H9 (cell line): ENCODE measurements around the gene TMEM63A. TPM values are rescaled to one million over a fixed set of nuclear protein-coding genes. Genes with fewer than 3 reads are reported as not detected.

Experiments used
- DNase-seq: peaks from one replicate; pipeline ENCODE4 v3.0.0-alpha.2; 2017
- H2AFZ ChIP-seq: one replicate; pipeline ENCODE4 v1.6.1; 2013; ENCODE audit warnings: mild to moderate bottlenecking, low read length, control low read depth, moderate library complexity
- H2AK5ac ChIP-seq: 2 replicates; pipeline ENCODE4 v1.6.1; 2013; ENCODE audit warnings: low read length, control low read depth, mixed read lengths; ENCODE audit not compliant: insufficient read length
- H2BK120ac ChIP-seq: one replicate; pipeline ENCODE4 v1.6.1; 2013; ENCODE audit warnings: low read depth, mild to moderate bottlenecking, low read length, control low read depth, inconsistent platforms; ENCODE audit not compliant: poor library complexity, severe bottlenecking
- H2BK12ac ChIP-seq: 2 replicates; pipeline ENCODE4 v1.6.1; 2013; ENCODE audit warnings: low read length, control low read depth, mixed read lengths, low read depth; ENCODE audit not compliant: insufficient read length
- H2BK15ac ChIP-seq: 2 replicates; pipeline ENCODE4 v1.6.1; 2013; ENCODE audit warnings: low read depth, low read length, control low read depth
- H2BK20ac ChIP-seq: one replicate; pipeline ENCODE4 v1.6.1; 2013; ENCODE audit warnings: low read depth, mild to moderate bottlenecking, low read length, control low read depth, inconsistent platforms; ENCODE audit not compliant: poor library complexity, severe bottlenecking
- H2BK5ac ChIP-seq: 2 replicates; pipeline ENCODE4 v1.6.1; 2013; ENCODE audit warnings: low read length, control low read depth, mixed read lengths; ENCODE audit not compliant: insufficient read length
- H3K14ac ChIP-seq: 2 replicates; pipeline ENCODE4 v1.6.1; 2013; ENCODE audit warnings: low read length, control low read depth; ENCODE audit not compliant: insufficient read depth
- H3K18ac ChIP-seq: 2 replicates; pipeline ENCODE4 v1.6.1; 2013; ENCODE audit warnings: low read depth, mild to moderate bottlenecking, mixed read lengths, low read length, control low read depth; ENCODE audit not compliant: insufficient read length
- H3K23ac ChIP-seq: 2 replicates; pipeline ENCODE4 v1.6.1; 2013; ENCODE audit warnings: low read length, control low read depth, mixed read lengths, low read depth; ENCODE audit not compliant: insufficient read length
- H3K23me2 ChIP-seq: 2 replicates; pipeline ENCODE4 v1.6.1; 2013; ENCODE audit warnings: low read depth, mild to moderate bottlenecking, mixed read lengths, low read length, control low read depth; ENCODE audit not compliant: insufficient read length, poor library complexity, severe bottlenecking
- H3K27ac ChIP-seq: 2 replicates; pipeline ENCODE4 v1.5.1; 2013; ENCODE audit warnings: low read length, control low read depth, mixed read lengths, low read depth; ENCODE audit not compliant: insufficient read length
- H3K27me3 ChIP-seq: 2 replicates; pipeline ENCODE4 v1.6.1; 2013; ENCODE audit warnings: low read length, control low read depth, inconsistent platforms; ENCODE audit not compliant: insufficient read depth
- H3K4ac ChIP-seq: 2 replicates; pipeline ENCODE4 v1.6.1; 2013; ENCODE audit warnings: low read depth, mild to moderate bottlenecking, control low read depth, inconsistent platforms, low read length, moderate library complexity
- H3K4me1 ChIP-seq: 2 replicates; pipeline ENCODE4 v1.6.1; 2013; ENCODE audit warnings: low read length, control low read depth, inconsistent platforms; ENCODE audit not compliant: insufficient read depth
- H3K4me2 ChIP-seq: 2 replicates; pipeline ENCODE4 v1.6.1; 2013; ENCODE audit warnings: low read length, control low read depth, mixed read lengths; ENCODE audit not compliant: insufficient read length, insufficient read depth
- H3K56ac ChIP-seq: 2 replicates; pipeline ENCODE4 v1.6.1; 2013; ENCODE audit warnings: low read depth, mild to moderate bottlenecking, mixed read lengths, low read length, control low read depth; ENCODE audit not compliant: insufficient read length
- H3K79me1 ChIP-seq: 2 replicates; pipeline ENCODE4 v1.6.1; 2013; ENCODE audit warnings: low read depth, mild to moderate bottlenecking, moderate library complexity, low read length, control low read depth, inconsistent platforms; ENCODE audit not compliant: insufficient read depth, poor library complexity, severe bottlenecking
- H3K79me2 ChIP-seq: 2 replicates; pipeline ENCODE4 v1.6.1; 2013; ENCODE audit warnings: low read length, control low read depth, inconsistent platforms; ENCODE audit not compliant: insufficient read depth
- H3K9ac ChIP-seq: 2 replicates; pipeline ENCODE4 v1.6.1; 2013; ENCODE audit warnings: low read length, control low read depth, mixed read lengths; ENCODE audit not compliant: insufficient read length; ENCODE audit errors: extremely low read depth
- H3K9me3 ChIP-seq: one replicate; pipeline ENCODE4 v1.6.1; 2013; ENCODE audit warnings: low read depth, low read length, inconsistent platforms; ENCODE audit not compliant: control insufficient read depth
- H3T11ph ChIP-seq: one replicate; pipeline ENCODE4 v1.6.1; 2013; ENCODE audit warnings: mild to moderate bottlenecking, low read length, control low read depth, inconsistent platforms
- H4K20me1 ChIP-seq: one replicate; pipeline ENCODE4 v1.6.1; 2013; ENCODE audit not compliant: control insufficient read depth, insufficient read length, insufficient read depth
- H4K5ac ChIP-seq: 2 replicates; pipeline ENCODE4 v1.6.1; 2013; ENCODE audit warnings: low read depth, mild to moderate bottlenecking, mixed read lengths, low read length, control low read depth; ENCODE audit not compliant: insufficient read length
- H4K8ac ChIP-seq: replicated peaks from 2 replicates; pipeline ENCODE4 v1.6.1; 2013; ENCODE audit warnings: low read length, control low read depth, mixed read lengths, low read depth; ENCODE audit not compliant: insufficient read length
- H4K91ac ChIP-seq: 2 replicates; pipeline ENCODE4 v1.6.1; 2013; ENCODE audit warnings: low read depth, mild to moderate bottlenecking, moderate library complexity, mixed read lengths, low read length, control low read depth; ENCODE audit not compliant: insufficient read length
- H3K27ac Mint-ChIP-seq, 3 experiments: 2 replicates in 2 of 3; 3 replicates in 1 of 3; pipeline ENCODE4 v1.8.0; 2020 to 2021; ENCODE audit warnings: mixed read lengths in 3 of 3, mild to moderate bottlenecking in 1 of 3, moderate library complexity in 1 of 3
- H3K27me3 Mint-ChIP-seq: 2 replicates; pipeline ENCODE4 v1.8.0; 2021; ENCODE audit warnings: low read depth, mild to moderate bottlenecking, moderate library complexity, mixed read lengths
- H3K36me3 Mint-ChIP-seq, 3 experiments: 2 replicates in 2 of 3; 3 replicates in 1 of 3; pipeline ENCODE4 v1.8.0; 2020 to 2021; ENCODE audit warnings: low read depth in 3 of 3, mixed read lengths in 3 of 3; ENCODE audit not compliant: insufficient read depth in 1 of 3
- H3K4me1 Mint-ChIP-seq, 2 experiments: 2 replicates each; pipeline ENCODE4 v1.8.0; 2020; ENCODE audit warnings: mixed read lengths in 2 of 2
- H3K4me3 Mint-ChIP-seq, 2 experiments: 2 replicates in 1 of 2; 3 replicates in 1 of 2; pipeline ENCODE4 v1.8.0; 2020 to 2021; ENCODE audit warnings: mild to moderate bottlenecking in 2 of 2, mixed read lengths in 2 of 2, moderate library complexity in 1 of 2
- H3K9me3 Mint-ChIP-seq, 2 experiments: 2 replicates in 1 of 2; 3 replicates in 1 of 2; pipeline ENCODE4 v1.8.0; 2020; ENCODE audit warnings: mild to moderate bottlenecking in 2 of 2, mixed read lengths in 2 of 2, moderate library complexity in 1 of 2
- WGBS: extraction: QIAGEN DNeasy Blood & Tissue Kit; methylation state at CpG from one replicate; pipeline ENCODE4 v1.1.7; 2013; ENCODE audit warnings: missing lambda C conversion rate, low lambda C conversion rate, mixed read lengths; ENCODE audit not compliant: insufficient read length; ENCODE audit errors: extremely low coverage; 5-methylcytosine and 5-hydroxymethylcytosine counted together
- total RNA-seq: library from RNA; stranded (reverse); gene quantifications from 2 replicates; pipeline ENCODE4 v1.2.1, GENCODE V29; 2021
- TF ChIP-seq, protein P1 (sequence below): fragments of 200-600 bp; sonication (generic); conservative IDR thresholded peaks from 3 replicates; pipeline ENCODE4 v1.8.0; 2021; ENCODE audit warnings: antibody characterized with exemption, mild to moderate bottlenecking

The TMEM63A gene
- total RNA-seq, 1 experiment from 2014 or later, result 75.7 TPM

DNA sequence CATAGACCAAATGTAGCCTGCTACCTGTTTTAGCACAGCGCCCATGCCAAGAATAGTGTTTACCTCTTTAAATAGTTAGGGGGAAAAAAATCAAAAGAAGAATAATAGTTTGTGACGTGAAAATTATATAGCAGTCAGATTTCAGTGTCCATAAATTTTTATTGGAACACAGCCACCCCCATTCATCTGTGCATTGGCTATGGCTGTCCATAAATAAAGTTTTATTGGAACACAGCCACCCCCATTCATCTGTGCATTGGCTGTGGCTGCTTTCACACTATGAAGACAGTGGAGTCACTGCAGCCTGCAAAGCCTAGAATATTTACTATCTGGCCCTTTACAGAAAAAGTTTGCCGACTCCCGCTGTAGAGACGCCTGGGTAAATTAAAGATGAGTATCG lies 51.3 kb downstream of the TMEM63A start:
- Histone ChIP-seq H3K27ac (no peak overlapping the region), H2BK120ac (no peak overlapping the region), H3K56ac (no peak overlapping the region), H3K23ac (no peak overlapping the region), H3K18ac (no peak overlapping the region), H2AK5ac (no peak overlapping the region), H4K8ac (no peak overlapping the region), H3K4me2 (no peak overlapping the region), H2BK5ac (no peak overlapping the region), H4K20me1 (no peaks in the 10 kb centered on the region), H3K27me3 (no peaks in the 10 kb centered on the region), H3K79me2 (no peaks in the 10 kb centered on the region), H3T11ph (no peak overlapping the region), H3K9ac (no peak overlapping the region), H2BK20ac (no peak overlapping the region), H3K79me1 (no peaks in the 10 kb centered on the region), H3K4me1 (no peaks in the 10 kb centered on the region), H3K23me2 (no peaks in the 10 kb centered on the region), H4K5ac (no peak overlapping the region), H3K4ac (no peak overlapping the region), H2BK12ac (no peak overlapping the region), H3K14ac (no peak overlapping the region), H4K91ac (no peak overlapping the region), H2AFZ (no peak overlapping the region), H2BK15ac (no peak overlapping the region), H3K9me3 (no peaks in the 10 kb centered on the region)
- peak overlapping the region in 1 of 3 experiments; percentile 62; a peak in 1 of 7 replicates for H3K27ac Mint-ChIP-seq
- H3K27me3 Mint-ChIP-seq, result no peaks in the 10 kb centered on the region
- no peak overlapping the region for H3K4me3 Mint-ChIP-seq
- no peaks in the 10 kb centered on the region for H3K9me3 Mint-ChIP-seq
- no CpG with 5 or more reads among the region's 6 CpGs for WGBS
- peaks cover 23 to 41% (median 23%) of the 10 kb centered on the region in 3 experiments; a peak in 6 of 7 replicates for H3K36me3 Mint-ChIP-seq
- no peak for DNase-seq
- TF ChIP-seq, protein P1, sequence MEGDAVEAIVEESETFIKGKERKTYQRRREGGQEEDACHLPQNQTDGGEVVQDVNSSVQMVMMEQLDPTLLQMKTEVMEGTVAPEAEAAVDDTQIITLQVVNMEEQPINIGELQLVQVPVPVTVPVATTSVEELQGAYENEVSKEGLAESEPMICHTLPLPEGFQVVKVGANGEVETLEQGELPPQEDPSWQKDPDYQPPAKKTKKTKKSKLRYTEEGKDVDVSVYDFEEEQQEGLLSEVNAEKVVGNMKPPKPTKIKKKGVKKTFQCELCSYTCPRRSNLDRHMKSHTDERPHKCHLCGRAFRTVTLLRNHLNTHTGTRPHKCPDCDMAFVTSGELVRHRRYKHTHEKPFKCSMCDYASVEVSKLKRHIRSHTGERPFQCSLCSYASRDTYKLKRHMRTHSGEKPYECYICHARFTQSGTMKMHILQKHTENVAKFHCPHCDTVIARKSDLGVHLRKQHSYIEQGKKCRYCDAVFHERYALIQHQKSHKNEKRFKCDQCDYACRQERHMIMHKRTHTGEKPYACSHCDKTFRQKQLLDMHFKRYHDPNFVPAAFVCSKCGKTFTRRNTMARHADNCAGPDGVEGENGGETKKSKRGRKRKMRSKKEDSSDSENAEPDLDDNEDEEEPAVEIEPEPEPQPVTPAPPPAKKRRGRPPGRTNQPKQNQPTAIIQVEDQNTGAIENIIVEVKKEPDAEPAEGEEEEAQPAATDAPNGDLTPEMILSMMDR, result no peak
- peaks cover 12 to 15% of the 10 kb centered on the region in 2 experiments for H3K4me1 Mint-ChIP-seq
